Suprapubic skin (tissue), 3 donors: ENCODE measurements around the gene RPL4.
A peak's percentile ranks its signal among the peaks of the same experiment; 100 is the strongest.

ENCODE experiments used
- EP300 ChIP-seq: sonication (generic); formaldehyde crosslinking; IDR thresholded peaks from one replicate; pipeline ENCODE4 v1.6.1; 2017; ENCODE audit warnings: antibody characterized with exemption
- POLR2A ChIP-seq, 2 donors: fragments of 450-650 bp; IDR thresholded peaks; one replicate each; pipeline ENCODE4 v1.6.1; 2017; ENCODE audit warnings: antibody characterized with exemption in 2 of 2, mild to moderate bottlenecking in 2 of 2, moderate library complexity in 2 of 2
- TF ChIP-seq, protein P1 (sequence below), 2 donors: fragments of 200-600 bp in 1 of 2; fragments of 450-650 bp in 1 of 2; sonication (generic) in 1 of 2; IDR thresholded peaks; one replicate each; pipeline ENCODE4 v1.5.1; 2016 to 2019; ENCODE audit warnings: antibody characterized with exemption in 2 of 2, mild to moderate bottlenecking in 1 of 2, moderate library complexity in 1 of 2

DNA sequence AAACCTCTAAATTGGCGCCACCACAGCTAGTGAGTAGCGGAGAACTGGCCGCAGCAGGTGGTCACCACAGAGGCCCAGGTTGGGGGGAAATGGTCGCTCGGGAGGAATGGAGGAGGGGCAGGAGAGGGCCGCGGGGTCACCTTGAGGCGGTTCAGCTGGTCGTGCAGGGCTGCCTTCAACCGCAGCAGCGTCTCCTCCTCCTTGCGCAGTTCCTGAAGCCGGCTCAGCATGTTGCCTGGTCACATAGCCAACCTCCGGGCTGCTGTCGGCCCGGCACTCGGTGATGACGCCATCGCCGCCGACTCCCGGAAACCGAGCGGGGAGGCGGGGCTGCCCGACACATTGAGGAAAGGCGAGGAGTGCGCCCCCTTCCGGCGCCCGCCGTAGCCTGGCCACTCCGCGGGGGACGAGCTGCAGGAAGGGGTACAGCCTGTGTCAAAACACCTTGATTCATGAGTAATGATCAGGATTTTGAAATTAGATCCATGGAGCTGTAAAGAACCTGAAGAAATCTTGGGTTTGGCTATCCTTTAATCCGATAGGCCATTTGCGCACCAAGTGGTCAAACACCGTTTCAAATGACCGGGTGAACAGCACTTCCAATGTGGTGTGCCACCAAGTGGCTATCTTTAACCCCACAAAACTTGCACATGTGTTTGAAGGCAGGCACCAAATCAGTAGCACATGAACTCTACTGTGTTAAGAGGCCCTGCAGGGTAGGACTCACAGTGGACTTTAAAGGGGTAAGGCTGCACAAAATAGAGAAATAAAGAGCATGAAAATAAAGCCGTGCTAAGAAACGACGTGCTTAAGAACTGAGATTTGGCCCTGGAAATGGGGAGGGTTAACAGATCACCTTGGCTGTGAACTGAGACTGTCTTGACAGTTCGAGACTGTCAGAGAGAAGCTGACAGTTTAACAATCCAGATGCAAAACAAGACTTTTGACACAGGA is 6.9 kb downstream of the RPL4 start, which contains the start of gene SNAPC5:
- TF ChIP-seq POLR2A (IDR thresholded peaks at IDR 0.05) (peak in 1 of 2 donors; percentile 52), EP300 (no peak)
- TF ChIP-seq, protein P1, sequence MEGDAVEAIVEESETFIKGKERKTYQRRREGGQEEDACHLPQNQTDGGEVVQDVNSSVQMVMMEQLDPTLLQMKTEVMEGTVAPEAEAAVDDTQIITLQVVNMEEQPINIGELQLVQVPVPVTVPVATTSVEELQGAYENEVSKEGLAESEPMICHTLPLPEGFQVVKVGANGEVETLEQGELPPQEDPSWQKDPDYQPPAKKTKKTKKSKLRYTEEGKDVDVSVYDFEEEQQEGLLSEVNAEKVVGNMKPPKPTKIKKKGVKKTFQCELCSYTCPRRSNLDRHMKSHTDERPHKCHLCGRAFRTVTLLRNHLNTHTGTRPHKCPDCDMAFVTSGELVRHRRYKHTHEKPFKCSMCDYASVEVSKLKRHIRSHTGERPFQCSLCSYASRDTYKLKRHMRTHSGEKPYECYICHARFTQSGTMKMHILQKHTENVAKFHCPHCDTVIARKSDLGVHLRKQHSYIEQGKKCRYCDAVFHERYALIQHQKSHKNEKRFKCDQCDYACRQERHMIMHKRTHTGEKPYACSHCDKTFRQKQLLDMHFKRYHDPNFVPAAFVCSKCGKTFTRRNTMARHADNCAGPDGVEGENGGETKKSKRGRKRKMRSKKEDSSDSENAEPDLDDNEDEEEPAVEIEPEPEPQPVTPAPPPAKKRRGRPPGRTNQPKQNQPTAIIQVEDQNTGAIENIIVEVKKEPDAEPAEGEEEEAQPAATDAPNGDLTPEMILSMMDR (IDR thresholded peaks at IDR 0.05) = peak; percentile 82 to 98
